Measurements from ENCODE around the gene MAB21L3. TPM values are rescaled to one million over a fixed set of nuclear protein-coding genes. Genes with fewer than 3 reads are reported as not detected.

The MAB21L3 gene
- total and polyA plus RNA-seq, 12 donors, result 0.03 to 1.8 (median 0.38) TPM; not detected in 8

- Histone ChIP-seq H3K4me1 (replicated peaks in 1 of 2) (peaks cover 0 to 4% of the 10 kb centered on the region in 2 donors), H3K36me3 (replicated peaks in 1 of 2) (no peaks in the 10 kb centered on the region), H3K4me3 (peak overlapping the region in 2 of 4 donors; percentile 44 to 56), H3K9me3 (replicated peaks in 1 of 3) (no peaks in the 10 kb centered on the region), H3K27me3 (no peaks in the 10 kb centered on the region), H3K27ac (peak overlapping the region in 2 of 5 donors; percentile 46 to 69)
- WGBS, 4 donors, result 8 to 97% (median 18%) methylated on average over 3 to 46 of the region's 46 CpGs
- DNase-seq, result peak; percentile 60 to 84 (median 75)
- TF ChIP-seq CTCF (IDR thresholded peaks at IDR 0.05), result peak; percentile 71 to 94 (median 85)
- no peak for TF ChIP-seq POLR2A (IDR thresholded peaks at IDR 0.05)
- intact Hi-C loops (cut with DNase I), result loop anchor here (2.0 to 10.0 kb wide), 3 partner anchors 233 to 335 kb away; no protein-coding TSS in a partner anchor
These were observed 40.8 kb downstream of the MAB21L3 start for GRCh38 chr1:116151739-116152576.

GRCh38 chr1:116152577-116152943 lies 41.4 kb downstream of the MAB21L3 start:
- intact Hi-C loops (cut with DNase I), result loop anchor here (2.0 to 10.0 kb wide), 3 partner anchors 232 to 335 kb away; no protein-coding TSS in a partner anchor
- peak overlapping the region in 2 of 5 donors; percentile 46 to 69 for H3K27ac ChIP-seq

GRCh38 chr1:116152950-116153691 lies 41.9 kb downstream of the MAB21L3 start:
- H3K4me3 ChIP-seq, result no peak overlapping the region
- no peak for TF ChIP-seq CTCF (IDR thresholded peaks at IDR 0.05)
- H3K9me3 ChIP-seq (replicated peaks in 1 of 3), result no peaks in the 10 kb centered on the region
- peaks cover 0 to 4% of the 10 kb centered on the region in 2 donors for H3K4me1 ChIP-seq (replicated peaks in 1 of 2)
- H3K27ac ChIP-seq, result no peak overlapping the region
- H3K36me3 ChIP-seq (replicated peaks in 1 of 2), result no peaks in the 10 kb centered on the region
- intact Hi-C loops (cut with DNase I), result loop anchor here (2.0 to 10.0 kb wide), 3 partner anchors 232 to 334 kb away; no protein-coding TSS in a partner anchor
- WGBS, 4 donors, result 88 to 91% (median 90%) methylated on average over 4 of the region's 4 CpGs
- H3K27me3 ChIP-seq, result no peaks in the 10 kb centered on the region
- DNase-seq, result peak in 1 of 7 donors; percentile 29

More at GRCh38 chr1:116152577-116152943, 41.4 kb downstream of the MAB21L3 start:
- no peaks in the 10 kb centered on the region for H3K36me3 ChIP-seq (replicated peaks in 1 of 2)
- H3K4me3 ChIP-seq, result peak overlapping the region in 2 of 4 donors; percentile 44 to 56
- H3K27me3 ChIP-seq, result no peaks in the 10 kb centered on the region
- H3K9me3 ChIP-seq (replicated peaks in 1 of 3), result no peaks in the 10 kb centered on the region
- DNase-seq, result no peak
- 59 to 76% (median 74%) methylated on average over 3 to 4 of the region's 4 CpGs for WGBS, 4 donors
- TF ChIP-seq POLR2A (IDR thresholded peaks at IDR 0.05), result no peak
- no peak for TF ChIP-seq CTCF (IDR thresholded peaks at IDR 0.05)
- H3K4me1 ChIP-seq (replicated peaks in 1 of 2), result peaks cover 0 to 4% of the 10 kb centered on the region in 2 donors

- no peaks in the 10 kb centered on the region for H3K36me3 ChIP-seq (replicated peaks in 1 of 2)
- H3K27ac ChIP-seq, result no peak overlapping the region
- intact Hi-C loops (cut with DNase I), result loop anchor here (2.0 to 10.0 kb wide), 3 partner anchors 231 to 334 kb away; no protein-coding TSS in a partner anchor
- no peaks in the 10 kb centered on the region for H3K27me3 ChIP-seq
- H3K4me3 ChIP-seq, result no peak overlapping the region
- no peaks in the 10 kb centered on the region for H3K9me3 ChIP-seq (replicated peaks in 1 of 3)
- DNase-seq, result peak in 1 of 7 donors; percentile 9
- TF ChIP-seq CTCF (IDR thresholded peaks at IDR 0.05) (no peak), POLR2A (IDR thresholded peaks at IDR 0.05) (no peak)
- peaks cover 0 to 4% of the 10 kb centered on the region in 2 donors for H3K4me1 ChIP-seq (replicated peaks in 1 of 2)
These were observed 42.5 kb downstream of the MAB21L3 start for GRCh38 chr1:116153692-116154031.

Data from adrenal gland (tissue), 12 donors.